Measurements from ENCODE around the gene FMNL1.
"Not testable (repeated sequence)": the region's sequence is repeated elsewhere in the genome, so short reads cannot be mapped to it uniquely, and the experiment has no call there.

FMNL1 gene

DNA sequence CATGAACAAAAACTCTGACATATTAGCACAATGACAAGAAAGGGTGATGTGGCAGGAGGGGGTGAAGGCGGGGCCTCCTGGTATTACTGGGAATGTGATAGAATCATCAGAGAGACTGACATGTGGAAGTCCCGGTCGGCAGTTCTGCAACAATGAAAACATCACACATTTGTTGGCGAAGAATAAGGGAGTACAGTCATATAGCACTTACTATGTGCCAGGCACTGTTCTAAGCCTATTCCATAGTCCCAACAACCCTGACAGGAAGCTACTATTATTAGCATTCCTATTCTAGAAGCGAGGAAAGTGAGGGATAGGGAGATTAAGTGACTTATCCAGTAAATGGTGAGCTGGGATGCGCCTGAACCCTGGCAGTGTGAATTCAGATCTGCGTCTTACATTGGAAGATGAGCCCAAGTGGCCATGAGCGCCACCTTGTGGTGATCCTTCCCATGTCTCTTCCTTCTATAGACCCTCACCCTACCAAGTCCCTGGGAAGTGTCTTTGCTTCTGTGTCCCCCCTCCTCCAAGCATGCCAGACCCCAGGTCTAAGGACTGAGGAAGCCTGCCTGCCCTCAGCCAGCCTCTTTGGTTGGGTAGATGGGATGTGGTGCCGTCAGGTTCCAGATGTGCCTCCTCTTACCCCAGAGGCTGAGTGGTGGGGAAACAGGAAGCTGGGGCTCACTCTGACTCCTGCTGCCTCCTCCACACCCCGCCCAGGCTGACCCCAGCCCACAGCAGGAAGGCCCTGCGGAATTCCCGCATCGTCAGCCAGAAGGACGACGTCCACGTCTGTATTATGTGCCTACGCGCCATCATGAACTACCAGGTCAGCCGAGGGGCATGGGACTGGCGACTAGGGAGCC lies 14.0 kb downstream of the FMNL1 start:
- DNase-seq = peak; percentile 60

DNA sequence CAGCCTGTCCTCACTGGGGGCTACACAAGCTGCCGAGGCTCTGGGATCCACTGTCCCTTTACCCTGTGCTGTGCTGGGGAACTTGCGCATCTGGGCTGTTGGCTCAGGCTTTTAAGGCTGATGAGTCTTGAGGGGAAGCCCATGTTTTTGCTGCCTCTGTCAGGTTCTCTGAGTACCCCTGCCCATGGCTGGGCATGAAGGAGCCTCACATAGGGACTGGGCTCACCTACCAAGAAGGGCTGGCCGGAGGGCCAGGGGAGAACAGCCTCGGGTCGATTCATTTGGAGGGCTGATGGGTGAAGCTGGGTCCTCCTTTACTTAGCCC lies 14.6 kb downstream of the FMNL1 start:
- no peak for DNase-seq

GRCh38 chr17:45237686-45238085 lies 16.0 kb downstream of the FMNL1 start:
- DNase-seq = no peak

GRCh38 chr17:45238155-45238774 lies 16.6 kb downstream of the FMNL1 start:
- no peak for DNase-seq

DNA sequence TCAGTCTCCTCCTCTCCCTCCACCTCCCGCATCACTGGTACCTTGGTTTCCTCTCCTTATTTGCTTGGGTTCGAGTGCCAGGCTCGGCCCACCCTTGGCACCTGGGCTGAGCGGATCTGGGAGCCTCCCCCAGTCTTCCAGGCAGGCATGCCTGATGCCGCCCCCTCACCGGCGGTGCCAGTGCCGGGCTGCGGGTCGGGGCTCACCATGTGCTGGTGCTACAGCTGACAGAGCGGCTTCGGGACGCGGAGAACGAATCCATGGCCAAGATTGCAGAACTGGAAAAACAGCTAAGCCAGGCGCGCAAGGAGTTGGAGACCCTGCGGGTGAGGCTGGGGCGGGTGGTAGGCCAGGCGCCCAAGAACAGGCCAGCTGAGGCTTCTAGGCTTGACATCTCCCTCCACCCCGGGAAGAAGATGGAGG lies 19.2 kb downstream of the FMNL1 start:
- DNase-seq = no peak

- no peak for DNase-seq
These were observed 19.8 kb downstream of the FMNL1 start for GRCh38 chr17:45241328-45242028.

DNA sequence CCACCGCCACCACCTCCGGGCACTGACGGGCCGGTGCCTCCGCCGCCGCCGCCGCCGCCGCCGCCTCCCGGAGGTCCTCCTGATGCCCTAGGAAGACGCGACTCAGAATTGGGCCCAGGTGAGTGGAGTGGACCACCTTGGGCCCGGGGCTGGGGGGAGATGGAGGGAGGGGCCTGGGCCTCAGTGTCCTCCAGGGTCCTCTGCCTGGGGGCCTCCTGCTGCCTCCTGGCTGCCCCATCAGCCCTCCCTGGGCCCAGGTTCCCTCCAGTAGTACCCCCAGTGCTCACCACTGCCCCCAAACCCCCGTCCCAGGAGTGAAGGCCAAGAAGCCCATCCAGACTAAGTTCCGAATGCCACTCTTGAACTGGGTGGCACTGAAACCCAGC lies 20.3 kb downstream of the FMNL1 start:
- DNase-seq = no peak

- DNase-seq = no peak
These were observed 22.1 kb downstream of the FMNL1 start for GRCh38 chr17:45243750-45244149.

- no peak for DNase-seq
These were observed 23.3 kb downstream of the FMNL1 start for GRCh38 chr17:45244725-45245656.

DNA sequence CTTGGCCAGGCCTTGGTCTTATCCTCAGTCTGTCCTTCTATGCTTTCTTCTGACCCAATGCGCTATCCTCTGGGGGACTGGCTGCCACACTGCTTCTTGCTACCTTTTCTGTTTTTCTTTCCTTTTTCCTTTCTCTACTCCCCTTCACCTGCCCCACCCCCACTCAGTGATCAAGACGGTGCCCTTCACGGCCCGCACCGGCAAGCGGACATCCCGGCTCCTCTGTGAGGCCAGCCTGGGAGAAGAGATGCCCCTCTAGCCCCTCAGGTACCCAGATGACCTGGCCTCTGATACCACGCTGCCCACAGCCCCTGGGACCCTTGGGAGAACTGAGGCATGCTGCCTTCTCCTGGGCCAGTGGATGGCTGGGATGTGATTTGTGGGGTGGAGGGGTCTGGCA lies 24.7 kb downstream of the FMNL1 start:
- DNase-seq = no peak

DNA sequence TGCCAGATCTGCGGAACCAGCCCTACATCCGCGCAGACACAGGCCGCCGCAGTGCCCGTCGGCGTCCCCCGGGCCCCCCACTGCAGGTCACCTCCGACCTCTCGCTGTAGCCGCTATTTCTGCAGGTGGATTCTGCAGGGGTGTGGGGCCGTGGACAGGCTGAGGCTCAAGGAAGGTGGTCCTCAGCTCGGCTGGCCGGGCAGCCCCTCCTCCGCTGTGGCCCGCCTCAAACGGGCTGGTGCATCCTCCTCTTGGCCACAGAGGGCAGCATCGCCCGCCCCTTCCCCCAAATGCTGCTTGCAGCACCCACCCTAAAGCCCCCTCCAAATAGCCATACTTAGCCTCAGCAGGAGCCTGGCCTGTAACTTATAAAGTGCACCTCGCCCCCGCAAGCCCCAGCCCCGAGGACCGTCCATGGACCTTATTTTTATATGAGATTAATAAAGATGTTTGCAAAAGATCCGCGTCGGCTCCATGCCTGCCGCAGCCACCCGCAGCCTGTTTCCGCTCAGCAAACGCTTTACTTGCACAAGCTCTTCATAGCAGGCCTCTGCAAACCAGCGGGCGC lies 25.3 kb downstream of the FMNL1 start:
- no peak for DNase-seq

DNA sequence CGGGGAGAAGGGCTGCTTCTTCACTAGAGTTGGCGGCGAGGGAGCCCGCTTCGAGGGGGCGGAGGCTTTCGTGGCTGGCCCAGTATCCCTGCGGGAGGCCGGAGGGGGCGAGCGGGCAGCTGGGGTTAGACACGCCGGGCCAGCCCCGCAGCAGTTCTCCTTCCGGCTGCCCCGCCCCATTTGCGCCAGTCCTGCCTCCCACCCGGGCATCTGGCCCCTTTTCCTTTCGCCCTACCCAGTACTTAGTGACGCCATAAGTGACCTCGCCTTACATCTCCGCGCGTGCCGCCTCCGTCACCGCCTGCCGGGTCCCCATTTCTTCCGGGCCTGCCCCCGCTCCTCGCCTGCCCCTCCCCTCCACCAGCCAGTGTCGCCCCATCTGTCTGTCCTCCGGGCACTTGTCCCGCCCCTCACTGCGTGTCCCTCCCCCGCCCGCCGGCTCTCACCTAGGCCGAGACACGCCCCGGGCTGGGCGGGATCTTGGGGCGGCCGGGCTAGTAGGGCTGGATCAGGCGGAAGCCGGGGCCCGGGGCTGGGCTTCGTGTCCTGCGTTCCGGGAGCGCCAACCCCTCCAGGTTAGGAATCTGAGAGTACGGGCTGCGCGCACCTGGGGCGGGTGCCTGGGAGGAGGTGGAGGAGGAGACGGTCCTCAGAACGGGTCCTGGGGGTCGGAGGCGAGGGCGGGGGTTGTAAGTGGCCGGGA lies 25.9 kb downstream of the FMNL1 start:
- DNase-seq = peak; percentile 89

GRCh38 chr17:45248132-45248957 lies 26.7 kb downstream of the FMNL1 start:
- DNase-seq = no peak

DNA sequence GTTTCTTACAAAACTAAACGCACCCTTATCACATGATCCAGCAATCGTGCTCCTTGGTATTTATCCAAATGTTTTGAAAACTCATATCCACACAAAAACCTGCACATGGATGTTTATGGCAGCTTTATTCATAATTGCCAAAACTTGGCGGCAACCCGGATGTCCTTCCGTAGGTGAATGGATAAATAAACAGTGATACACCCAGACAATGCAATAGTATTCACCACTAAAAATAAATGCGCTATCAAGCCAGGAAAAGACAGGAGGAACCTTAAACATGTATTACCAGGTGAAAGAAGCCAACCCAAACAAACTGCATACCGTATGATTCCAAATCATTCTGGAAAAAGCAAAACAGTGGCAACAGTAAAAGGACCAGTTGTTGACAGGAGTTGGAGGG lies 30.2 kb downstream of the FMNL1 start:
- DNase-seq = no peak

DNA sequence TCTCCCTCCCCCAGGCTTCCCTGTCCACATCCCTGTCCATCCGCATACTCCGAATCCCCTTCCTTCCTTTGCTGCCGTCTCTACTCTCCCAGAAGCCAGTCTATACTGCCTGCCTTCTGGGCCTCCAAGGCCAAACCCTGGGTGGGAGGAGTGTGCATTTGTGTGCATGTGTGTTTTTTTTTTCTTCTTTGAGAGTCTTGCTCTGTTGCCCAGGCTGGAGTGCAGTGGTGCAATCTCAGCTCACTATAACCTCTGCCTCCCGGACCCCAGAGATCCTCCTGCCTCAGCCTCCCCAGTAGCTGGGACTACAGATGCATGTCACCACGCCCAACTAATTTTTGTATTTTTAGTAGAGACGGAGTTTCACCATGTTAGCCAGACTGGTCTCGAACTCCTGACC lies 31.6 kb downstream of the FMNL1 start:
- DNase-seq = not testable (repeated sequence)

GRCh38 chr17:45253879-45254278 lies 32.2 kb downstream of the FMNL1 start:
- DNase-seq = no peak

- no peak for DNase-seq
These were observed 33.7 kb downstream of the FMNL1 start for GRCh38 chr17:45255358-45255757.

GRCh38 chr17:45256114-45256966 lies 34.7 kb downstream of the FMNL1 start:
- no peak for DNase-seq

GRCh38 chr17:45257115-45257514 lies 35.4 kb downstream of the FMNL1 start:
- DNase-seq = no peak

DNA sequence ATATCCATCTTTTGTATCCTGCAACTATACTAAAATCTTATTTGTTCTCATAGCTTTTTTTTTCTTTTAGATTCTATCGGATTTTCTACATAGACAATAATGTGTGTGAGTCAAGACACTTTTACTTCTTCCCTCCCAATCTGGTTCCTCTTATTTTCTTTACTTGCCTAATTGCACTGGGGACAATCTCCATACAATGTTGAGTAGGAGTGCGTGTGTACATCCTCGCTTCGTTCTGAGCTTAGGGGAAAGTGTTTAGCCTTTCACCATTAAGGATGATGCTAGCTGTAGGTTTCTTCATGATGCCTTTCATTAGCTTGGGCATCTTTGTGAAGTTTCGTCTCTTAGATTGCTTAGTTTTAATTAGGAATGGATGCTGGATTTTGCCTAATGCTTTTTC lies 37.3 kb downstream of the FMNL1 start:
- no peak for DNase-seq
